Kidney epithelial cell (primary cell): ENCODE data around the gene ANKRD52. TPM values are rescaled to one million over a fixed set of nuclear protein-coding genes. Genes with fewer than 3 reads are reported as not detected.

Experiments used
- DNase-seq: peaks from one replicate; pipeline ENCODE4 v3.0.0-alpha.2; 2010; ENCODE audit warnings: low read depth
- H3K27me3 ChIP-seq: 2 replicates; pipeline ENCODE4 v1.6.0; 2011; ENCODE audit warnings: low read length; ENCODE audit not compliant: control insufficient read depth, insufficient read depth
- H3K36me3 ChIP-seq: 2 replicates; pipeline ENCODE4 v1.5.1; 2011; ENCODE audit warnings: low read length; ENCODE audit not compliant: control insufficient read depth, insufficient read depth
- H3K4me3 ChIP-seq: 2 replicates; pipeline ENCODE4 v1.5.1; 2011; ENCODE audit warnings: low read depth, mild to moderate bottlenecking, control low read depth, low read length
- CTCF ChIP-seq: IDR thresholded peaks from 2 replicates; pipeline ENCODE4 v1.5.1; 2011; ENCODE audit warnings: mild to moderate bottlenecking, moderate library complexity, low read length, control low read depth, inconsistent platforms; ENCODE audit not compliant: insufficient read depth, poor library complexity, severe bottlenecking
- total RNA-seq: library from RNA; depleted of rRNA; stranded (reverse); fragments of >200 nt; gene quantifications from 2 replicates; pipeline ENCODE4 v1.2.3, GENCODE V29; 2015

The ANKRD52 gene
- total RNA-seq, 1 donor from 2014 or later, result 38.8 TPM

GRCh38 chr12:56224954-56225353, 33.2 kb downstream of the ANKRD52 start:
- no peaks in the 10 kb centered on the region for H3K27me3 ChIP-seq
- DNase-seq, result no peak
- H3K4me3 ChIP-seq, result peak overlapping the region; percentile 65
- TF ChIP-seq CTCF, result no peak
- H3K36me3 ChIP-seq, result no peaks in the 10 kb centered on the region

- DNase-seq, result peak; percentile 87
- no peaks in the 10 kb centered on the region for H3K36me3 ChIP-seq
- TF ChIP-seq CTCF, result peak; percentile 78
- H3K27me3 ChIP-seq, result no peaks in the 10 kb centered on the region
- peak within 1 kb of the TSS; percentile 65 for H3K4me3 ChIP-seq
Observed at GRCh38 chr12:56224102-56224701, 34.0 kb downstream of the ANKRD52 start, which contains the start of gene NABP2. Gene NABP2, plus strand, starts transcription at chr12:56224342. Its CDS starts 515 bp downstream, at chr12:56224857.

- DNase-seq, result no peak
- TF ChIP-seq CTCF, result no peak
- Histone ChIP-seq H3K27me3 (no peaks in the 10 kb centered on the region), H3K4me3 (no peak overlapping the region), H3K36me3 (no peaks in the 10 kb centered on the region)
Observed at GRCh38 chr12:56223571-56224101, 34.5 kb downstream of the ANKRD52 start.

- H3K36me3 ChIP-seq, result peaks cover 2% of the 10 kb centered on the region
- no peak for DNase-seq
- H3K4me3 ChIP-seq, result peak overlapping the region; percentile 59
- TF ChIP-seq CTCF, result no peak
- no peaks in the 10 kb centered on the region for H3K27me3 ChIP-seq
Observed at GRCh38 chr12:56222531-56222895, 35.7 kb downstream of the ANKRD52 start.

- DNase-seq, result peak; percentile 92
- no peak for TF ChIP-seq CTCF
- H3K27me3 ChIP-seq, result no peaks in the 10 kb centered on the region
- peak within 1 kb of the TSS; percentile 59 for H3K4me3 ChIP-seq
- H3K36me3 ChIP-seq, result peaks cover 2% of the 10 kb centered on the region
Observed at GRCh38 chr12:56221757-56222530, 36.2 kb downstream of the ANKRD52 start, which contains the start of gene RNF41. Gene RNF41, minus strand, starts transcription at chr12:56221922. Its CDS starts 7,875 bp downstream, at chr12:56214047.
